H1 (cell line): ENCODE measurements around the gene GINS2. TPM values are rescaled to one million over a fixed set of nuclear protein-coding genes. Genes with fewer than 3 reads are reported as not detected.

Experiments used
- CHD7 ChIP-seq: fragments of 300-600 bp; sonication (generic); IDR thresholded peaks from 2 replicates; pipeline ENCODE4 v1.7.1; 2012; ENCODE audit warnings: low read length, moderate library complexity, mild to moderate bottlenecking, inconsistent platforms; ENCODE audit not compliant: insufficient replicate concordance
- CREB1 ChIP-seq: IDR thresholded peaks from 2 replicates; pipeline ENCODE4 v1.6.1; 2012; ENCODE audit warnings: inconsistent platforms
- GABPA ChIP-seq: IDR thresholded peaks from 2 replicates; pipeline ENCODE4 v1.6.1; 2011; ENCODE audit warnings: mild to moderate bottlenecking, low read length, moderate library complexity, borderline replicate concordance; ENCODE audit not compliant: insufficient read depth
- RAD21 ChIP-seq, 2 experiments: IDR thresholded peaks in 1 of 2; conservative IDR thresholded peaks in 1 of 2; 2 replicates each; pipeline ENCODE4 v1.6.1; 2011; ENCODE audit warnings: low read depth in 2 of 2, low read length in 2 of 2, improper control_type of control experiment in 1 of 2, inconsistent platforms in 1 of 2, mild to moderate bottlenecking in 1 of 2, moderate library complexity in 1 of 2
- polyA plus RNA-seq, 7 experiments: library from polyadenylated mRNA; depleted of rRNA in 3 of 7; stranded (reverse) in 5 of 7; unstranded in 2 of 7; fragments of >200 nt in 5 of 7; fragments of 200-250 nt in 2 of 7; gene quantifications; 1 replicate in 5 of 7; 2 replicates in 1 of 7; 4 replicates in 1 of 7; pipeline versions ENCODE4 v1.2.1 to v1.2.3, GENCODE V29; 2011 to 2013; ENCODE audit warnings: missing spikeins in 2 of 7, mixed read lengths in 2 of 7
- total RNA-seq: library from RNA; stranded (reverse); fragmentation: NEBNext Ultra II Directional; extraction: Animal tissue kit (Norgen Biotek cat#: 25700); gene quantifications from 2 replicates; pipeline ENCODE4 v1.2.1, GENCODE V29; 2021

The GINS2 gene
- total and polyA plus RNA-seq, 2 of the 8 experiments (the other 6 are each of a cell fraction or from before 2014, with no cell fraction given): 29.4 to 59.1 TPM

GRCh38 chr16:85659805-85660511 lies 28.8 kb downstream of the GINS2 start (continued):
- TF ChIP-seq CHD7: no peak
- TF ChIP-seq CREB1: peak; percentile 20; the same call in 1 of the 2 replicates
- TF ChIP-seq GABPA: peak; percentile 67; the same call in 1 of the 2 replicates
- peak; percentile 68 to 82 for TF ChIP-seq RAD21 (IDR thresholded peaks at IDR 0.05 in 1 of 2, conservative IDR thresholded peaks at IDR 0.05 in 1 of 2; ENCODE audit: low read depth in 2 of 2, low read length in 2 of 2)
